GM12801 (cell line): Measurements from ENCODE around the gene MTCL1.

ENCODE experiments used
- TF ChIP-seq, protein P1 (sequence below): IDR thresholded peaks from one replicate; pipeline ENCODE4 v1.5.1; 2011; ENCODE audit warnings: control low read depth; ENCODE audit not compliant: insufficient read length; ENCODE audit errors: extremely low read depth

Gene MTCL1

DNA sequence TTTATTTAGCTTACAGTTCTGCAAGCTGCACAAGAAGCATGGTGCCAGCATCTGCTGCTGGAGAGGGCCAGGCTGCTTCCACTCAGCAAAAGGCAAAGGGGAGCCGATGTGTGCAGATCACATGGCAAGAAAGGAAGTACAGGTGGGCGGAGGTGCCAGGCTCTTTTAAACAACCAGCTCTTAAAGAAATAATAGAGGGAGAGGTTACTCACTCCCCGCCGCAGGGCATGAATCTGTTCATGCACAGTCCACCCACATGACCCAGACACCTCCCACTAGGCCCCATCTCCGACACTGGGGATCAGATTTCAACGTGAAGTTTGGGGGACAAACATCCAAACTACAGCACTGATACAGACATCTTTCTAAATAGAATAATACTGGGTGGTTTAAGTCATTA, 105.8 kb downstream of the MTCL1 start:
- TF ChIP-seq, protein P1, sequence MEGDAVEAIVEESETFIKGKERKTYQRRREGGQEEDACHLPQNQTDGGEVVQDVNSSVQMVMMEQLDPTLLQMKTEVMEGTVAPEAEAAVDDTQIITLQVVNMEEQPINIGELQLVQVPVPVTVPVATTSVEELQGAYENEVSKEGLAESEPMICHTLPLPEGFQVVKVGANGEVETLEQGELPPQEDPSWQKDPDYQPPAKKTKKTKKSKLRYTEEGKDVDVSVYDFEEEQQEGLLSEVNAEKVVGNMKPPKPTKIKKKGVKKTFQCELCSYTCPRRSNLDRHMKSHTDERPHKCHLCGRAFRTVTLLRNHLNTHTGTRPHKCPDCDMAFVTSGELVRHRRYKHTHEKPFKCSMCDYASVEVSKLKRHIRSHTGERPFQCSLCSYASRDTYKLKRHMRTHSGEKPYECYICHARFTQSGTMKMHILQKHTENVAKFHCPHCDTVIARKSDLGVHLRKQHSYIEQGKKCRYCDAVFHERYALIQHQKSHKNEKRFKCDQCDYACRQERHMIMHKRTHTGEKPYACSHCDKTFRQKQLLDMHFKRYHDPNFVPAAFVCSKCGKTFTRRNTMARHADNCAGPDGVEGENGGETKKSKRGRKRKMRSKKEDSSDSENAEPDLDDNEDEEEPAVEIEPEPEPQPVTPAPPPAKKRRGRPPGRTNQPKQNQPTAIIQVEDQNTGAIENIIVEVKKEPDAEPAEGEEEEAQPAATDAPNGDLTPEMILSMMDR, result no peak

DNA sequence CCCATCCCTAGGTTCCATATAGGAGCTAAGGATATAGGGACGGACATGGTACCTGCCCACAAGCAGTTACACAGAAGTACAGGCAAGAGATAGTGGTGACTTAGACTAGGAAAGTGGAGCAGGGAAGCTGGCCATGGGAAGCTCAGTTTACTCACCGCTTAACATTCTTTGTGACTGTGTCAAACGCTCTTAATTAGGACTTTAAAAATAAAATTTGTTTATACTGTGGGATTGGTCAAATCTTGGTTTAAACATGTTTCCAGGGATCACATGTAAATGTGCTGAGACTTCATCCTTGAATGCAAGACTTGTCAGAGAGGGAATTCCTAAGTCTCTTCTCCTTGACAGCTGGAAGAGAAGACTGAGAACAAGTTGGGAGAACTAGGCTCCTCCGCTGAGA, 107.3 kb downstream of the MTCL1 start:
- TF ChIP-seq, protein P1, result no peak

DNA sequence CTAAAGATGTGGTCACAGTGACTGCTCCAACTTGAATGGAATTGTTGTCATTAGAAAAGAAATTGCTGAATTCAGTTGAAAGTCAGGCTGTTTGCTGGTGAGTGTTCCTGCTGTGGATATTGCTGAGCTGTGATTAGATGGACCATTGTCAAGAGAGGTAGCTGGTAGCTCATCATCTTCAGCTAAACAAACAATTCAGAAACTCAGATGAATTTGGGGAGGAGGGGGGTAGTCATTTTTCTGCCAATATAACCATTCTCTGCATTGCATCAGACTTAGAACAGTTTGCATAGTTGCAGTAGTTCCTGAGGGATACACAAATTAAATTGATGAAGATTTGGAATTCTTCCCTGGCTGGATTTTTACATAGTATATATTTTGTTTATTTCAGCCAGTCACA, 108.3 kb downstream of the MTCL1 start:
- TF ChIP-seq, protein P1, result no peak

DNA sequence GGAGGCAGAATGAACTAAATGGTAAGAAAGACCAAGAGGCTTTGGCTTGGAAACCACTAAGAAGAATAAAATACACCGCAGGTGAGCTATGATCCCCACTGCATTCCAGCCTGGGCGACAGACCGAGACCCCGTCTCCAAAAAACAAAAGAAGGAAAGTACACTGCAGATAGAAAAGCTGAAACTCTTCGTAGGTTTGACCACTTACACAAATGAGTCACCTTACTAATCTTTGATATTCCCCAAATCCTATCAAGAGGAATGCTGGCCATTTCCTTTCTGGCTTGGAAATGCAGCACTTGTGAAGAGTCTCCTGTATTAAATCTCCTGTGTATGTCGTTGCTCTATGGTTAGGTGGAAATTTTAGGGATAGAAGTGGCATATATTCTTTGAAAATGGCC, 108.8 kb downstream of the MTCL1 start:
- TF ChIP-seq, protein P1, result no peak

DNA sequence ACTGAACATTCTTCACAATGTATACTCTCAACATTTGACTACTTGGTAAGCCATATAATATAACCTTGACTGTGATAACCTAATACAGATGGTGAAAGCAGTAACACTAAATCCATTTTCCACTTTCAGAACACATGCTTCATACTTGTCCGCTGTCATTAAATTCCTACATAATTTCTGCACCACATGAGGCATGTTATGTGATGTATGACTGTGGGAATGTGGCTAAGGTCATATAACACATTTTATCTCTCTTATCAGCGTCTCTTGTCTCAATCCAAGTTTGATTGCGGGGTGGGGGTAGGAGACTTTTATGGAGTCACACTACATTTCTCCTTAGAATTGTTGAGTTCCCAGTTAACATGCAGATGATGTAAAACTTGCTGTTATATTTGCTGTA, 110.9 kb downstream of the MTCL1 start:
- TF ChIP-seq, protein P1, result no peak

DNA sequence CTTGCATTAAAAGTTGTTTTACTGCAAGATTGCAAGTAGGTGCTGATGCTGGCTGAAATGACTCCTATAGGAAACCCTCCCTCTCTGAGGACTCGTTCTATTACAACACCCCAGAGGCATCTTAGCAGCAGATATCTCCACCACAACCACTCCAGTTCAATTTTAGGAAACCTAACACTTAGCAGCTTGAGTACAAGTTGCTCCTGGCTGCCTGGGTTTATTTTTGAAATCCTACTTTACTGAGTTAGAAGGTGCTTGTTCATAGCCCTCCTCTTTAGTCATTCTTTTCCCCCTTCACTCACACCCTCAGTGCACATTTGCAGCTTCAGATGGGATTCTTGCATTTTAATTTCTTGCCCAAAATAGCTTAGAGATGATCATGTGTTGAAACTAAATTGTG, 111.5 kb downstream of the MTCL1 start:
- TF ChIP-seq, protein P1, result no peak

DNA sequence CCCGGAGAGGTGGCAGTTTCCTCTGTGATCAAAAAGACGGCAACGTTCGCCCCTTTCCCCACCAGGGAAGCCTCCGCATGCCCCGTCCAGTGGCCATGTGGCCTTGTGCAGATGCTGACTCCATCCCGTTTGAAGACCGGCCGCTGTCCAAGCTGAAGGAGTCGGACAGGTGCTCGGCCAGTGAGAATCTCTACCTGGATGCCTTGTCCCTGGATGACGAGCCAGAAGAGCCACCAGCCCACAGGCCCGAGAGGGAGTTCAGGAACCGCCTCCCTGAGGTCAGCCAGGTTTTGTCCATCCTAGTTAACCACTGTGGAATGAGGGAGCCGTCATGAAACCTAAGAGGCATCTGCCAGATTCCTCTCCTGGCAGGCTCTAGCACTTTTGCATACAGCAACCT, 113.6 kb downstream of the MTCL1 start:
- TF ChIP-seq, protein P1, result no peak

DNA sequence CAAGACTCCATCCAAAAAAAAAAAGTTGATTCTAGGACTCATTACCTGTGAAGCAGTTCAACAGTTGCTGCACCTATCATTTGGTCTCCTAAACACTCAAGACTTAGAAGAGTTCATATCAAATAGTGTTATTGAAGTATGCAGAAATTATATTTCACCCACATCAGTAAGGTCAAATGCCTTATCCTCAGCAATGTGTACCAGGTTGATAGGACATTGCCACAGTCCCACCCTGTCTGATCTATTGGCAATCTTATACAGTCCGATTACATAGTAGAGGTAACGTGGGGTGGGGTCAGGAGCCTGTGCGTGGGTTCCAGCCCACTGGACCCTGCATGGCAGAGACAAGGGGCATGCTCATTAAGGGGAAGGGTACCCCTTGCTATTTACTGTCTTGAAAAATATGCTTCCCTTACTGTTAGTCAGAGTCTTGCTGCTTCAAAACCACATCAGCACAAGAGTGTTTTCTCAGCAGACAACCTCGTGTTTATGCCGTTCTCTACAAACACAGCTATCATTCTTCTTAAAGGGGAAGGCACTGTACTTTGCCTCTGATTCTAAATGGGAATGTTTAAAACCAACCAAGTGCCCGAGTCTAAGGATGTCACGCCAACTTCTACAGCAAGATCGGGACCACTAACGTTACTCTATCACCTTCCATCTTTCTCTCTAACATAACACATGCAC, 115.2 kb downstream of the MTCL1 start:
- TF ChIP-seq, protein P1, result no peak
